GM18951 (cell line): ENCODE data around the gene HIRIP3.

Experiments
- POLR2A ChIP-seq: IDR thresholded peaks from 4 replicates; pipeline ENCODE4 v1.6.1; 2011; ENCODE audit warnings: mild to moderate bottlenecking; ENCODE audit not compliant: insufficient read length, insufficient read depth; ENCODE audit errors: extremely low read depth
- in situ Hi-C: fragments of 300-500 bp; cut with MboI; formaldehyde crosslinking; loops from one replicate; pipeline ENCODE4 v1.12.0; 2022; ENCODE audit warnings: low sequenced_read_pairs, mixed read lengths, inconsistent platforms; ENCODE audit not compliant: unreplicated experiment

Gene HIRIP3

GRCh38 chr16:29995324-29995910, at the start of gene HIRIP3:
Gene HIRIP3 (minus strand): TSS chr16:29995617. CDS start chr16:29995605, 12 bp downstream.
- TF ChIP-seq POLR2A = peak; percentile 56
- in situ Hi-C loops = no loop called here

GRCh38 chr16:30041841-30042240, 46.4 kb upstream of the HIRIP3 start:
- in situ Hi-C loops = loop anchor here (25.0 kb wide), 1 partner anchor 930 kb away; no protein-coding TSS in a partner anchor
- TF ChIP-seq POLR2A = no peak

- in situ Hi-C loops = loop anchor here (25.0 kb wide), 1 partner anchor 928 kb away; no protein-coding TSS in a partner anchor
These were observed 45.3 kb upstream of the HIRIP3 start for GRCh38 chr16:30040690-30041089.

GRCh38 chr16:30040221-30040620, 44.8 kb upstream of the HIRIP3 start:
- TF ChIP-seq POLR2A = no peak
- in situ Hi-C loops = loop anchor here (25.0 kb wide), 1 partner anchor 928 kb away; no protein-coding TSS in a partner anchor

GRCh38 chr16:30033270-30033669, 37.9 kb upstream of the HIRIP3 start:
- in situ Hi-C loops = loop anchor here (25.0 kb wide), 1 partner anchor 921 kb away; no protein-coding TSS in a partner anchor
- no peak for TF ChIP-seq POLR2A

GRCh38 chr16:30032083-30032819, 36.8 kb upstream of the HIRIP3 start:
- in situ Hi-C loops = loop anchor here (25.0 kb wide), 1 partner anchor 920 kb away; no protein-coding TSS in a partner anchor
- TF ChIP-seq POLR2A = no peak

- in situ Hi-C loops = loop anchor here (25.0 kb wide), 1 partner anchor 919 kb away; no protein-coding TSS in a partner anchor
- no peak for TF ChIP-seq POLR2A
These were observed 36.1 kb upstream of the HIRIP3 start for GRCh38 chr16:30031477-30031918.

- in situ Hi-C loops = loop anchor here (25.0 kb wide), 1 partner anchor 919 kb away; no protein-coding TSS in a partner anchor
- no peak for TF ChIP-seq POLR2A
These were observed 35.5 kb upstream of the HIRIP3 start, which contains the start of gene TLCD3B for GRCh38 chr16:30030841-30031413. Gene TLCD3B (minus strand): TSS chr16:30031271. CDS start chr16:30030527, 744 bp downstream.

- in situ Hi-C loops = loop anchor here (25.0 kb wide), 1 partner anchor 918 kb away; no protein-coding TSS in a partner anchor
- TF ChIP-seq POLR2A = no peak
These were observed 34.7 kb upstream of the HIRIP3 start for GRCh38 chr16:30030011-30030685.

GRCh38 chr16:30028438-30029076, 33.1 kb upstream of the HIRIP3 start:
- no peak for TF ChIP-seq POLR2A
- in situ Hi-C loops = loop anchor here (25.0 kb wide), 1 partner anchor 916 kb away; no protein-coding TSS in a partner anchor

- no peak for TF ChIP-seq POLR2A
- in situ Hi-C loops = loop anchor here (25.0 kb wide), 1 partner anchor 916 kb away; no protein-coding TSS in a partner anchor
These were observed 32.4 kb upstream of the HIRIP3 start for GRCh38 chr16:30027588-30028437.
